Hindlimb muscle (tissue), 1 donor: Measurements from ENCODE around the gene COL4A5. TPM values are rescaled to one million over a fixed set of nuclear protein-coding genes. Genes with fewer than 3 reads are reported as not detected.
"Not testable (repeated sequence)": the region's sequence is repeated elsewhere in the genome, so short reads cannot be mapped to it uniquely, and the experiment has no call there.

Source experiments
- DNase-seq: peaks from one replicate; pipeline ENCODE4 v3.0.0-alpha.2; 2013
- polyA plus RNA-seq: library from polyadenylated mRNA; unstranded; fragments of 120-200 nt; gene quantifications from one replicate; pipeline ENCODE4 v1.2.1, GENCODE V29; 2013; ENCODE audit not compliant: insufficient read length

Gene COL4A5
- polyA plus RNA-seq = 18.4 TPM

DNA sequence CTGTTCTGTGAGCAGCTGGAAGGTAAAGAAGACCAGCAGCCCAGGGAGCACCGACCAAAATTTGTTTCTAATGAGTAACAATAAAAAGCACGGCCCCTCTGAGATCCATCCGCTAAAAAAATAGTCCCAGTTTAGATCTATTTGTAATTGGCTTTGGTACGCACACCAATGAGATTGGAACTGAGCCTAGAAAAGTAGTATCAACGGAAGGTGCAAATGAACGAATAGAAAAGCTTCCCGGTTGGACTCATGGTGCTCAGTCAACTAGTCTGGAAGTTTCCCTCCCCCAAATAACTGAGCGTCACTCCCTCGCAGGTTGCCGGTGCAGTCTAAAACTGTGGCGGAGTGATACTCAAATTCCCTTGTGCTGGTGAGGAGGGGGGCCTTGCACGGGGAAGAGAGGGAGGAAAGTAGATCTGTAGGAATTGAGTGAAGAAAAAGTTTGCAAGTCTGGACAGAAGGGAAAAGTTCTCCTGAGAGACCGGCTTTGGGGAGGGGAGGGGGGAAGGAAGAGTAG, at the start of gene COL4A5:
Gene COL4A5, plus strand, starts transcription at position 413 of the 517 bp plus-strand sequence. CDS start 288 bp downstream, outside the sequence.
- peak; percentile 49 for DNase-seq

DNA sequence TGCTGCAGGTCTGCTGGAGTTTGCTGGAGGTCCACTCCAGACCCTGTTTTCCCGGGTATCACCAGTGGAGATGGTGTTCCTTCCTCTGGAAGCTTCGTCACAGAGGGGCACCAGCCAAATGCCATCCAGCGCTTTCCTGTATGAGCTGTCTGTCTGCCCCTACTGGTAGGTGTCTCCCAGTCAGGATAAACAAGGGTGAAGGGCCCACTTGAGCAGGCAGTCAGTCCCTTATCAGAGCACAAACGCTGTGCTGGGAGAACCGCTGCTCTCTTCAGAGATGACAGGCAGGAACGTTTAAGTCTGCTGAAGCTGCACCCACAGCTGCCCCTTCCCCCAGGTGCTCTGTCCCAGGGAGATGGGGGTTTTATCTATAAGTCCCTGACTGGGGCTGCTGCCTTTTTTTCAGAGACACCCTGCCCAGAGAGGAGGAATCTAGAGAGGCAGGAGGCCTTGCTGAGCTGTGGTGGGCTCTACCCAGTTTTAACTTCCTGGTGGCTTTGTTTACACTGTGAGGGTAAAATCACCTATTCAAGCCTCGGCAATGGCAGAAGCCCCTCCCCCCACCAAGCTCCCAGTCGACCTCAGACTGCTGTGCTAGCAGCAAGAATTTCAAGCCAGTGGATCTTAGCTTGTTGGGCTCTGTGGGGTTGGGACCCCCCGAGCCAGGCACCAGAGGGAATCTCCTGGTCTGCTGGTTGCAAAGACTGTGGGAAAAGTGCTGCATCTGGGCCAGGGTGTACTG, 48.5 kb upstream of the COL4A5 start:
- DNase-seq = not testable (repeated sequence)

DNA sequence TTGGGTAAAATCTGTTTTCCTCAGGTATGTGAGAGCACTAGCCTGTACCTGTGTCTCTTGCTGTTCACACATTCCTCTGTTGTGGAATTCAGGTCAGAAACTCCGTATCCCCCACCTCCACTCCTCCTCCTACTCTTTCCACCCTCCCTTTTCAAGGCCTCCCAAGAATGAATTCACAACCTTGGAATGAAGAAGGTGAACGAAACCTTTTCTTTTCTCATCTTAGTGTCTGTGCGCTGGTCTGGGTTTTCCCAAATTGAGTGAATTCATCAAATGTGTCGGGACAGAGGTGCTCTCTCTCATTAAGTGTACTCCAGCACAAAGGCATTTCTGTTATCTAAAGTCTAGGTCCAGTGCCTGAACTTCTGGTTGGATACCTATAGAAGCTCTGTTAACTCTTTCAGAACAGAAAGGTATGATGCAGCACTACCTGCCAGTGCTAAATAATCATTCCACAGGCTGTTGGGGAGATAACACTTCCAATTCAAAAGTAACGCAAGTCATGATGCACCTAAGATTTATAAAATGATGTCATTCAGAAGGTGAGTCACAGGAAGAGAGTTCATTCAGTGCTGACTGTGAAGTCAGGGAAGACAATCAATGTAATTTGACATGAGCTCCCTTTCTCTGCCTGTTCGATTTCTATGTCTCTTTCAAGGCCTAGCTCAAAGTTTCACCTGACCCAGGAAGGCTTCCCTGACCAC, 43.3 kb upstream of the COL4A5 start:
- no peak for DNase-seq

DNA sequence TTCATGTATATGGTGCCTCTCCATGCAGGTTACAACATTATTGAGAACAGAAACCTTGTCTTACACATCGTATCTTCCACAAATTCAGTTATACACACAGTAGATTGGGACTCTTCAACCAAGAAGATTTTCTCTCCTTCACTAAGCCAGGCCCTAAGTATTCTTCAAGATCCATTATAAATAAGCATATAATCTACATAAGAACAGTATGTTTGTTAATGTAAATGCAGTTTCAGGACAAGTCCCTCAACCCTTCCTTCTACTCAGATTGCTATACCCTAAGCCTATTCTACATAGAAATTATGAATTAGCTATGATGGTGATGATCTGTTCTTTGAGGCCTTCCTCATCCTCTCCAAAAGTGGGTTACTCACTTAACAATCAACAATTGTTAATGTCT, 42.7 kb upstream of the COL4A5 start:
- DNase-seq = no peak

DNA sequence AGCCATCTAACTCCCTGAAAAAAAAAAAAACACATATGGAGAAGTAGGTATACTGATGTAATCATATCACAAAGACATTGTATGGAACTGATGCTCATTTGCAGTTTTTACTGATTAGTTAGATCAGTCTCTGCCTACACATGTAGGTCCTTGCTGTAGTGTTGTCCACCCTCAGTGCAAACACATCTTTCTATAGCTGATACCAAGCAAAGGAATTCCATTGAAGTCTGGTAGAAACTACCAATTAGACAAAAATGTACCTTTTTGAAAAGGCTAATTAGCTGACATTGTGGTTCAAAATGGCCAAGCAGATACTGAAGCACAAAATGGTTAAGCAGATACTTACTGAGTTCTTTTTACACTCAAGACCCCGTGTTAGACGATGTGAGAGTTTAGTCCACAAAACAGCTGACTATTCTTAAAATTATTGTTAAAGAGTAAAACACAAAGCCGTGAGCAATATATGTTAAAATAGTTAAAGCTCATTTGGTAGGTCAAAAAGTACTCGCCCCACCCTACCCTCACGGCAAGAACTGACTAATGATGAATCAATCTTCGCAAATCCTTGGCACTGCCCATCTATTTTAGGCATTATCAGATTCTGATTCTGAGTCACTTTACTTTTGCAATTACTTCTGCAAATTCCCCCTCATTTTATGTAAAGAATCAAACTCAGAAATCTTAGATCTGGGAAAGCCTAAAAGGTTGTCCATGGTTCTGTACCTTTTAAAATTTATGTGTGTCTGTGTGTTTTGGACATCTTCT, 41.8 kb upstream of the COL4A5 start:
- no peak for DNase-seq

DNA sequence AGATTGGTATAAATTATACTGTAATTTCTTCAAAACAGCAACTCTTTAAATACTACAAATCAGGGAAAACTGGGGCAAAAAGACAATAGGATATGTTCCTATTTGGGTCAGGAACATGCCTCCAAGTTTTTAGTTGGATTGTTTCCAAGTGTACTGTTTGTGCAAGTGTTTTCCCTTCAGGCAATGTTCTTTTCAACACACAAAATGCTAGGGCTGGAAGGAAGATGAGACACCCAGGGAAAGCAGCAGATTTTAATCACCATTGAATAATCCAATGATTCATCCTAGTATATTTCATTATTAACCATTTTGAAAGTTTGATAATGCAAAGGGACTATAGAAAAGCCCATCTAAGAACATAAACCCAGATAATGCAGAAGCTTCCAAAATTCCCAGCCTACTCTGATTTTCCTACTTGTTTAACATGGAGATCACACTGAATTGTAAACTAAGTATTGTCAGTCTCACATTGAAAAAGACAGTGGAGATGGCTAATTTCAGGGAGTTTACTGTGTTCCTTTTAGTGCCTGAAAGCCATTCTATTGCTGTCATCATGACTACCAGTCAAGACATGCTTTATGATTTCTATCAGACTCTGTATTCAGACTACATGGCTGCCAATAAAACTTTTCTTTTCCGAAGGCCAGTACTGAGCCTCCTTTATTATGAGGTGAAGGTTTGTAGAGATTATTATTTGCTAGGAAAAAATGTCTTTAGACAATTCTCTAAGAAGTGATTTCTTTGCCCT, 40.0 kb upstream of the COL4A5 start:
- no peak for DNase-seq

DNA sequence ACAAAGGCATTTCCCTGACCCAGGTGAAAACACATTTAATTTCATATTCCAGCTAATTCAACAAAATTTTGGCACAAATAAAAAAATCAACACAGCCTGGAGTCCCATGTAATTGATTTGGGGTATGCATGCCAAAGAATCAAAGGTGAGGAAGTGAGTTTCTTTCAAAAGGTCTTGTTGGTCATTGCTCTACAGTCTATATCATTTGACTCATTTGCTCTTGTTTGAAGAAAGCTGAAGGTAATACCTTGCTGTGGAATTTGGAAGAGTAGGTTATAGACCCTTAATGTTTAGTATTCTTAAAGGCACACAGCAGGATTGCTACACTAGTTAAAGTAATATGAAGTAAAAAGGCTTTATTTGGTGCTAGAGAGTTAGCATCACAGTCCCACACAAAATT, 26.9 kb upstream of the COL4A5 start:
- DNase-seq = no peak

DNA sequence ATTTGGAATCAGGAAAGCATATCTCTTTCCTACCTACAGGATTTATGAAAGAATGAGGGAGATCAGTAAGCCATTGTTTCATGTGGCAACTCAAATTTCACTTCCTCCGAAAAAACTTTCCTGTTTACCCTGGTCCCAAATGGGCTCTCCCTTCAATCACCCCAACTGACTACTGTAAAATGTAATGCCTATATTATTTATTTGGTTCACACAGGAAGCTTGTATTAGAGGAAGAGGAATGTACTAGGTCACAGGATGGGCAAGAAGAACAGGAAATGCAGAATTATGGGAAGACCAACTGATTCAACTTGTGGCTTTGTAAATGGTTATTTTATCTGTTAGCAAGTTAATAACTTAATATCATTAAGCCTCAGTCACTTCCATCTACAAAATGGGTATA, 24.5 kb upstream of the COL4A5 start:
- no peak for DNase-seq

DNA sequence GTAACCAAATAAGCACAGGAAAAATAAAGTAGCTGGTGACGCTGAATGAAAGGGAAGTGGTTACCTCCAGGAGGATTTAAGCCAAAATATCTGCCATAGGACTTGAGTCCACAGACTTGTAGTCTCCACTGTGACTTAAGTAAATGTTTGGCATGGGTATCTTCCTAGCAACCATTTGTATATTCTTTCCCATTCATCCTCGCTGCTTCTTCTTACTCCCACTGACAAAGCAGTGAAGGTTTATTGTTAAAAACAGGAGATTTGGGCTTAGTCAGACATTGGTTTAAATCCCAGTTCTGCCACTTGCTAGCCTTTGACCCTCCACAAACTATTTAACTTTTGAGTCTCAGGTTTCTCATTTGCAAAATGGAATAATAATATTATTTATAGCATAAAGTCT, 23.7 kb upstream of the COL4A5 start:
- DNase-seq = no peak

DNA sequence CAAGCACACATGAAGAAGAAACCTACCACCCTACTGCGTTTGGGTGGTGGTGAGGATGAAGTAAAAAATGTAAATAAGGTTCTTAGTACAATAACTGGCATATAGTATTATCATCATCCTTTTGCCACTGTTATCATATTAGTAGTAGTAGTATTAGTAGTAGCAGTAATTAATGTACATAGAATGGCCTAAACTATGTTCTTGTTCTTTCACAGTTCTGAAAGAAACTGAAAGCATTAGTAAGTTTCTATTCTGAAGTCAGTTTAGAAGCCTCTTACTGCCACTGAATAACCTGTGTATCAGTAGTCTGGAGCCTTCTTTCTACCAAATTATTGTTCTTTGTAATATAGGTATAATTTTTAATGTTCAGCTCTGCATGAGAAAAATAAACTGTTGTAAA, 22.4 kb upstream of the COL4A5 start:
- DNase-seq = no peak

DNA sequence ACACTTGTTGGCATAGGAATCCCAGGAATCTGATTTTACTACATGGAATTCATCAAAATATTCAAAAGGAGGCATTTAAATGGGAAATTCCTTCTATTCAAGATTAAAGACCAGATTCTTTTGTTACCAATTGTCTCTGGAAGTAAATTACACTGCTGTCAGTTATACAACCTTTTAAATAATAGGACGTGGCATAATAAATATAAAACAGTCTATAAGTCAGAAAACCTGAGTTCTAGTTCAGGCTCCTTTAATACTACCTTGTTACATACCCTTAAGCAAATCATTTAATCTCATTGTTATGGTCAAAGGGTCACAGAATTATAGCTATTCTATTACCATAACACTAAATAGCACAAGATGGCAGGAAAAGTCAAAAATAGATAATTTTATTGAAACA, 20.2 kb upstream of the COL4A5 start:
- DNase-seq = no peak

DNA sequence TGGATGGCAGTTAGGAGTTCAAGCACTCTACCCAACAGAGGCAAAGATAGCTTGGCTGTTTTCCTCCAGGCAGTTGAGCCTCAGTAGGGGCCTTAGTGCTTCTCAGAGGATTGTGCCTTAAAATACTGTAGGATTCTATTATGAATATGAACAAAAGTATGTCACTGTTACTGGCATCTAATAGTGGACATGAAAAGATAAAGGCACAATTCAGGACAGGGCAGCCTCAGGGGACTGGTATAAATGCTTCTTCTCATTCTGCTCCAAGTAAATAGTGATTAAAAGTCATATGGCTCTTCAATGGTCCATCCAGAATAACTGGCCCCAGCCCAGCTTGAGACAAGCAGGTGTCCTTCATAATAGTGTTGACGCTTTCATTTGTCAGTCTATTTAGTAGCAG, 19.2 kb upstream of the COL4A5 start:
- DNase-seq = no peak

DNA sequence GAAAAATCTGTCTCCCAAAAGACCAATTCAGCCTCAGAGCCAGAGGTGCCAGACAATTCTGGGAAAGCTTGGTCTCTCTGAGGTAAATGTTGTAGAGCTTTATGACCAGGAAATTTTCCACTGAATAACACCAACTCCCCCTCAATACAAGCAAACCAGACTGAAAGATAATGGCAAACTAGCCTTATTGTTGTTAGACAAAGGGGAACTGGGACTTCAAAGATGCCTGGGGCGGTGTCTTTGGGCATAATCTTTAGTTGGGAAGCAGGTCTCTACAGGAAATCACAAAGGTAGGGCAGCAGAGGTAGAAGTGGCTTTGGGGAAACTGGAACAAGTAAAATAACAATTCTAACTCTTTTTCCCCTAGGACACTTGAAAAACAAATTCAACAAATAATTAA, 13.4 kb upstream of the COL4A5 start:
- DNase-seq = no peak

DNA sequence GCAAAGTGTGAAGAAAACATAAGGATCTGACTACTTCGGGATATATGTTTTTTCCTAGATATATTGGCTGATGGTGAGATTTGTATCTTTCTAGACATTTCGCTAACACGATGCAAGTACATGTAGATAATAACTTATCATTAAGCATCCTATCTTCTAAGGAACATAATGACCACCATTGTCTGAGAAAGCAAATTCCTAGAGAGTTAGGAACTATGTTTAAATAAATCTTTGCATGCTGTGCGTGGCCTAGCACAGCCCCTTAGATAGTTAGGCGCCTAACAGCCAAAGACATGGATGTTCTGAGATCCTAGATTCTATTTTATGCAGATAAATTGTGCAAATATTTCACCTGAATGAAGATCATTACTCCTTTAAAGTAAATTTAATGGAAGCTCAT, 4.4 kb upstream of the COL4A5 start:
- DNase-seq = no peak

DNA sequence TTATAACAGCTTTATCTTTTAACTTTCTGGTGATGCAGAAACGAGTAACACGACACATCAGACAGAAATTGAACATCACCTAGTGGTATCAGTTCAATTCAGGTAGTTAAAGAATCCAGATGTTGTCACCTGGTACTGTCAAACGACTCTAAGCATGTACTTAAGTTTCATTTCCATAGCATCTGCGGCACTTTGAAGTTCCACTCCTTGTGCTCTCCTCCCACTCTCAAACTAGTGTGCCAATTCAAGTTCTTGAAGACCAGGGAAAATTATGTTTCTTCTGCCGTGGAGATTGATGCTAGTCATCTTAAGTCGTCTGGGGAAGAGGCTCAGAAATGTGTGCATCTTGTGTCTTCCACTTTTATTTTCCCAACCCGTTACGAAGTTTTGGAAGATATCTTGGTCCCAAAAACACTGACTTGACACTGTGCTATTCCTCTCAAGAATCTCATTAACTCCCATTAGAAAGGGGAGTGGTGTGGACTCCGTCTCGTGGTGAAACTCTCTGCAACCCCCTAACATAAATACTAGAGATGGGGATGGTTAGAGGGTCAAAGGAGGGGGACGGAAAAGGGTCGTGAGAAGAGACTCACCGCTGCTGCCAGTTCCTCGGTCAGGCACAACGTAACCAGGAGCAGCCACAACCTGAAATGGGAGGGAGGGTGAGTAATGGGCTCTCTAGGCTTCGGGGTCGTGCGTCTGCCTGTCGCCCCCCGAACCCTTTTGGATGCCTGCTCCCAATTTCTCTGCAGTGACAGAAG, 2.1 kb upstream of the COL4A5 start:
- DNase-seq = no peak

DNA sequence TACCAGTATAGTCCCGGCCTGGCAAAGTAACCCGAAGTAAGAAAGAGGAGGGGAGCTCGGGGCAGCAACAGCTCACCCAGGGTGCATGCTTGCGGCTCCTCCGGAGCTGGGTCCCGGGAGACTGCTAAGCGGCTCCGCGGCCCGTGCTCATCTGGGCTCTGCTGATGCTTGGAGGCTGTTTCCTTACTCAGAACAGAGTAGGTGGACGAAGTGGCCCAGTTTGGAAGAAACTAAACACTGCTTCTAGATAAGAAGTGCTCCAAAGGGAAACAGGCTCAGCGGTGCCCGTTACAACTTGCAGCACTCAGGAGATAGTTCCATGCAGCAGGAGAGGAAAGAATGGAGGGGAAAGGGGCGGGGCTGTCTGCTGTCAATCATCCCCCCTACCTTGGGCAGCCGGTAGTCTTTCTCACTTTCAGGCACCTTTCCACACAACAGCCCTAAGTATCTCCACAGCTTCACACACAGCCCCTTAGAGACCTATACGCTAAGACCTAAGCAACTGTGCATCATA, 1.5 kb upstream of the COL4A5 start, which contains the start of gene COL4A6:
Gene COL4A6, minus strand, starts transcription at position 313 of the 514 bp plus-strand sequence. Its CDS starts 226 bp downstream, at position 87.
- no peak for DNase-seq

DNA sequence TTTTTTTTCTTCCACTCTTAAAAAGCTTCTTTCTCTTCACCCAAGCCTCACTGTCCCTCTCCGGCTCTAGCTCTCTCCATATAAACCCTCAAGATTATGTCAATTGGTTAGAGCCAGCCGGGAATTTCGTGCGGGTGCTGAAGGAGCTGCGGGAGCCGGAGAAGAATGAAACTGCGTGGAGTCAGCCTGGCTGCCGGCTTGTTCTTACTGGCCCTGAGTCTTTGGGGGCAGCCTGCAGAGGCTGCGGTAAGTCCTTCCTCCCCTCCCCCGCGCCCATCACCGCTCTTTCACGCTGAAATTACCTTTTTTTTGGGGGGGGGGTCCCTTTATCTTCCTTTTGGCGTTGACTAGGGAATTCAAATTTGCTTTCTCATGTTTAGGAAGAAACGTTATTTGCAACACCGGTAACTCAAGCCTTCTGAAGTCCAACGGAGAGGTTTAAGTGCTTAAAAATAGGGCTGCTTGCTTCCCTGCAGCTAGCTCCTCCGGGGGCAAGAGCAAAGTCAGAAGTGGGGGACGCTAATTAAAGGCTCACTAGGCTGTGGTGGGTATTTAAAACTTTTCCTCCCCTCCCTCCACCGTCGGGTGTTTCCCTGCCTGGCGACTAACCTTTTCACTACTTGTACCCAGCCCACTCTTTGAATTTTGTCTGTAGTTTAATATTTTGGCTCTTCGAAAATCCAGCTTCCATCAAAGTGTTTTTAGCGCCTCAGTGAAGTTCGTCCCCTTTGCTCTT, 491 bp downstream of the COL4A5 start:
- peak; percentile 5 for DNase-seq

DNA sequence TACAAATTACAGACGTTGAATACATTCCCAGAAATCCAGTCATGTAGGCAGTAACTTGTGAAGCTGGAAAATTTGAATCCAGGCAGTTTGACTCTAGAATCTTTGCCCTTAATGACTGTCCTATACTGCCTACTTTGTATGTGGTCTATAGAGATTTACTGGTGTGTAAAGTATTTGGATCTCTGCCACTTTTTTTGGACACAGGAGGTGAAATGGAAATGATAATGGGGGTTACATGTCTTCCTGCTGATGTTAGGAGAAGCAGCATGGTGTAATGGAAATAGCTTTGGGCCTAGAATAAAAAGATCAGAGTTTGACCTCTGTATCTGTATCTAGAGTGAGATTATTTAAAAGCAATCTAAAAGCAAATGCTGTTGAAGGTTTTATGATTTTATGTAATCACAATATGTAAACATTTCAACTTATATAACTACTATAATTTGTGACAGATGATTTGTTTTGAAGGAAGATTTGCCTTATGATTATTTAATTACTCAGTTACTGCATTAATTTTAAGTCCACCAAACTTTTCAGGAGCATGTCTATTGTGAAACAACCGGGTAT, 3.3 kb downstream of the COL4A5 start:
- no peak for DNase-seq

DNA sequence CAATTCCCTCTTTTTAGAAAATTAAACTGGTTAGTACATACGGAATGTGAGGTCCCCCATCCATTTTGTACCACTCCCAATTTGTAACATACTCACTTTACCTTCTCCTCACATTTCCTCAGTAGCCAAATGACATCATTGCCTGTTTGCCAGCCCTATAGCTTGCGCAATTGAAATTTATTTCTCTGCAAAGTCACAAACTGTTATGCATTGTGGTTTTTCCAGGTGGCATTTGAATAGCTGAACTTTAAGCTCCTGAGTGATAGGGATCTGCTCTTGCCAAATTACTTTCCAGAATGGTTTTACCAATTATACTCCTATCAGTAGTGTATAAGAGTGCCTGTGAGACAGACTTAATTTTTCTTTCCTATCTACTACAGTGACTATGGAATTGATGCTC, 7.7 kb downstream of the COL4A5 start:
- DNase-seq = no peak

DNA sequence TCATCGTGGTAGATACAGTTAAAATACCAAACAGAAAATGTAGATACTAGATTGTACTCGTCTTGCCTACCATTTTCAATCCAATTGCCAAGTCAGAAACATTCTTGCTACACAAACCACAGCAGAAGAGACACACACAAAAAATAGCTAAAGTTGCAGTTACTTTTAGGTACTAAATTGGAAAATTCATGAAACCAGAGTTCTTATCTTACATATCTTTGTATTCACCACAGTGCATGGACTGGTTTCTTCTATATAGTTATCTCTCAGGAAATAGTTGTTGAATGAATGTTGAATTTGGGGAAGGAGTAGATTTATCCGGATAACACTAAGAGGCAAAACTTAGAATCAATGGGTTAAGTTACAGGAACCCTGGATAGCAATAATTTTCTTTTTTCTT, 14.2 kb downstream of the COL4A5 start:
- DNase-seq = no peak
